OCI-LY1 (cell line): ENCODE data around the gene GPRIN2.
"Not testable (repeated sequence)": the region's sequence is repeated elsewhere in the genome, so short reads cannot be mapped to it uniquely, and the experiment has no call there.

Source experiments
- CTCF ChIP-seq: fragments of 200-600 bp; sonication (generic), shearing (Covaris generic); IDR thresholded peaks from 2 replicates; pipeline ENCODE4 v1.5.1; 2017; ENCODE audit warnings: mild to moderate bottlenecking, antibody characterized with exemption, low read length, moderate library complexity, mixed read lengths
- EZH2 ChIP-seq: fragments of 200-600 bp; sonication (generic), shearing (Covaris generic); IDR thresholded peaks from 2 replicates; pipeline ENCODE4 v1.8.0; 2017; ENCODE audit warnings: borderline replicate concordance, mixed run types, mild to moderate bottlenecking, antibody characterized with exemption, low read length, moderate library complexity, mixed read lengths

- TF ChIP-seq CTCF, EZH2: not testable (repeated sequence)
Measured at GRCh38 chr10:46578474-46579178, 22.2 kb upstream of the GPRIN2 start, which contains the start of gene SYT15.
